Glomerular visceral epithelial cell (primary cell): ENCODE measurements around the gene ZNF598.

ENCODE experiments used
- DNase-seq: peaks from one replicate; pipeline ENCODE4 v3.0.0-alpha.2; 2016; ENCODE audit errors: extremely low spot score

Gene ZNF598

DNA sequence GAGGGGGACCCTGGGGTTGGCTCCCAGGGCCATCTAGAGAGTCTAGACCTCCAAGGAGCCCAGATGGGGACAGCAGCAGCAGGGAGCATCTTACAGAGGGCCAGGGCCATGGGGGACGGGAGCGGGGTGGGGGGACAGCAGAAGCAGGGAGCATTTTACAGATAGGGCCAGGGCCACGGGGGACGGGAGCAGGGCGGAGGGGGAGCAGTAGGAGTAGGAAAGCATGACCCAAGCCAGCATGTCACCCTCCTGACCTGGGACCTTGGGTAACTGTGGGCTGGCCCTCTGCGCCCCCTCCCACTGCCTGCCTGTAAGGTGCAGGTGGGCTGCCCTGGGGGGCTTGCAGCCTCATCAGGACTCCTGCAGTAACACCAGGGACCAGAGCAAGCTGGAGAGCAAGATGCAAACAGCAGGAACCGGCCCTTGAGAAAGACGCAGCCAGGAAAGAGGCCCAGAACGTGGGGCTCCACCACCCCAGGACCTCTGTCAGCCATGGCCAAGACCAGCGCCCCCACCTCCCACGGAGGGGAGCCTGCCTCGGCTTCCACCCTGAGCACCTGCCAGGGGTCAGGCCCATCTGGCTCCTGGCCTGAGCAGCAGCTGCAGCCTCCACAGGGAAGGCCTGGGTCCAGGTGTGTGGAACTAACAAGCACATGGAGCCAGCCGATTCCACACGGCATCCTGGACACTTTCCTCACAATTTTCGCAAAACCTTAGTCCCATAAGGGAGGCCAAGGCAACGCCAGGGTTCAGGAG, 2.4 kb downstream of the ZNF598 start:
- no peak for DNase-seq

DNA sequence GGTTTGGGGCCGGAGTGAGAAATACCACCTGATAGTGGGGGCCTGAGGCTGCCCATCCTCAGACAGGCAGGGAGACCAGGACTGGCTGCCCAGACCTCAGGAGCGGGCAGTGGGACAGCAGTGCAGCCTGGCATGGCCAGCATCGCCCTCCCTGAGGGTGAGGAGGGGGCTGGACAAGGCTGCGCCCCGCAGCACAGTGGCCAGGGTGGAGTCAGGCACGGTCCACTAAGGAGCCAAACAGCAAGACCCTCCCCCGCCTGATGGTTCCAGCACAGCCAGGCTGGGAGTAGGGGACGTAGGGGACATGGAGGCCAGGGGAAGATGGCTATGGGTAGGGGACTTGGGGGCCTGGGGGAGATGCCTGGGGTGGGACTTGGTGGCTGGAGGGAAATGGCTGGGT, 3.3 kb downstream of the ZNF598 start:
- no peak for DNase-seq

DNA sequence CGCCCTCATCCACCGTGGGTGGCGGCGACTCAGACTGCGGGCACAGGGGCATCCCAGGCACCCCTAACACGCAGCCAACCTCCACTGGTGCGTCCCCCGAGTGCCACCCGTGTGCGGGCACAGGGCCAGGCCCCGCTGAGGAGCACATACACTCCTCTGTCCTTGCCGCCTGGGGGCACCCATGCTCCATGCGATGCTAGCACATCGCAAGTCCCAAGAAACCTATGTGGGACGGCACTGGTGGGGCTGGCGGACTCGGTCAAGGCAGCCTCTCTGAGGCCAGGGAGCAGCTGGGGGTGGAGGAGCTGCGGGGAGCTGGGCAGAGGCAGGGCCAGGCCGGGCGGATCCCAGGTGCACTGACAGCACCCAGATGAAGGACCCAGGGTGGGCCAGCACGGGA, 4.0 kb downstream of the ZNF598 start:
- no peak for DNase-seq

DNA sequence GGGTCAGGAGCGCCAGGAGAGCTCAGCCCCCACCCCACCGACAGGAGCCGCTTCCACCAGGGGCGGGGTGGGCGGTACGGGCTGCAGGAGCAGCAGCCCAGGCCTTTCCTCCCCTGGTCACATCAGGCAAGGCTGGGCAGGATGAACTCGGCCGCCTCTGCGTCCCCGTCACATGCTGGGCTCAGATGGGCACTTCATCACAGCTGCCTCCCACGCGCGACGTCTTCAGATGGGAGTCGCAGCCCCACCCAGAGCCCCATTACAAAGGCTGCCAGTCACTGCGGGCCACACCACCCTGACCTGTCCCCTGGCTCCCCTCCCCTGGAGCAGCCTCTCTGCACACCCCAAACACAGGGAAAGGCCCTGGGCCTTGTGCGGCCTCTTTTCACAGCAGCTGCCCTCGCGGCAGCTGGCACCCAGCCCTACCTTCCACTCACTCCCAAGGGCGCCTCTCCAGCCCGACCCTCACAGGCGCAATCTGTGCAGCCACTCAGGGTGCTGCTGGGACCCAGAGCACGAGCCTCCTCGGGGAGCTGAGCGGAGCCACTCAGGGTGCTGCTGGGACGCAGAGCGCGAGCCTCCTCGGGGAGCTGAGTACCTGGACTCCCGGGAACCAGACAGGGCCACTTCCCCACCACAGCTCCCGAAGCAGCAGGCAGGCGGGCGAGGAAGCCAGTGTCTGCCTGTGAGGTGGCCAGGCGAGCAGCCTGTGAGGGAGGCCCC, 4.7 kb downstream of the ZNF598 start:
- DNase-seq, result no peak

DNA sequence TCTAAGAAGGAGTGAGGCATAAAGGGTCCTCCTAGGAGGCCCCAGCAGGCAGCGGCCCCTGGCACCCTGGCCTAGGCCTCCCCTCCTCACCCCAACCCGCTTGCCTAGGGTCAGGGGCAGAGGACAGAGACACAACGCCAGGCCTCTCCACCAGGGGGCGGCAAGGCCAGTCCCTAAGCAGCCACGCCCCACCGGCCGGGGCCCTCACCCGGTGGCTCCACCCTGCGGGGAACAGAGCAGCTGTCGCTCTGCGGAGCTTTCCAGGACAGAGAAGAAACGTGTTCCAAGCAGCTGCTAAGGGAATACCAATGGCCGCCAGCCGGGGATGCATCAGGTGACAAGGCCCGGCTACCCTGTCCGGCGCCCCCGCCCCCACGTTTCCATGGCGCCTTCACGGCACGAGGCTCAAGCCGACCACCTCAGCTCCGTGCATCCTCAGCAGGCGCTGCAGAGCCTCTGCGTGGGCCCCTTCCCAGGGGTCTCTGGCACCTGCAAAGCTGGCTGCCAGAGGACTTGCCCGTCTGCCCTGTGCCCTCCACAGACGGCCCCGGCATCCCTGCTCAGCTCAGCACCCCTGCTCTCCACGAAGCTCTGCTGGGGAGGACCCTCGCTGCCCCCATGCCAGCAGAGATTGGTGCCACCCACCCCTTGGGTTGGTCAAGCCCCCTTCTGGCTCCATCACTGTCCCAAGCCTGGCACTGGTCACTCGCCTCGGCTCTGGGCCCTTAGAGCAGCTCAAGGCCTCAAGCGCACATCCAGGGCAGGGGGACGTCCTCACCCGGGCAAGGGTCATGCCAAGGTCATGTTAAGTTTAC, 5.6 kb downstream of the ZNF598 start:
- peak; percentile 73 for DNase-seq

DNA sequence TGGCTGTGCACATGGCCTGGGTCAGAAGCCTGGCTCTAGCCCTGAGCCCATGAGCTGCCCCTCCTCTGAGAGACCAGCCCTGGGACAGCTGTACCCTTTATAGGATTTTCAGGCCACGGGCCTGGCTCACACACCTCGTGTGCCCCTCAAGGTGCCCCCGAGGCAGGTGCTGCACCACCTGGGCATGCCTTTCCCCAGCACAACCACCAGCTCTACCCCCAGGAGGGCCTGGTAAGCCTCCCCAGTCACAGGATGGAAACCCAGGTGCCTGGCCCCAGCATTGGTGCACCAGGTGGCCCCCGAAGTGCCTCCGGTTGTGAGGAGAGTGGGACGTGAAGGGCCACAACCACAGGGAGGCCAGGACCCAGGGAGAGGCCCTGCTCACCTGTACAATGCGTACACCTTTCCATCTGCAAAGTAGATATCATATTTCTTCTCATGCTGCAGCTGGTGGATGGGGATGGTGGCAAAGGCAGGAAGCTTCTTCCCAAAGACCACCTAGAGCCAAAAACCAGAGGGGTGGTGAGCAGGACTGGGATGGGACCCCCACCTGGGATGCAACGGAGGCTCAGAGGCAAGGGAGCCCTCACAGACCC, 6.3 kb downstream of the ZNF598 start:
- no peak for DNase-seq

DNA sequence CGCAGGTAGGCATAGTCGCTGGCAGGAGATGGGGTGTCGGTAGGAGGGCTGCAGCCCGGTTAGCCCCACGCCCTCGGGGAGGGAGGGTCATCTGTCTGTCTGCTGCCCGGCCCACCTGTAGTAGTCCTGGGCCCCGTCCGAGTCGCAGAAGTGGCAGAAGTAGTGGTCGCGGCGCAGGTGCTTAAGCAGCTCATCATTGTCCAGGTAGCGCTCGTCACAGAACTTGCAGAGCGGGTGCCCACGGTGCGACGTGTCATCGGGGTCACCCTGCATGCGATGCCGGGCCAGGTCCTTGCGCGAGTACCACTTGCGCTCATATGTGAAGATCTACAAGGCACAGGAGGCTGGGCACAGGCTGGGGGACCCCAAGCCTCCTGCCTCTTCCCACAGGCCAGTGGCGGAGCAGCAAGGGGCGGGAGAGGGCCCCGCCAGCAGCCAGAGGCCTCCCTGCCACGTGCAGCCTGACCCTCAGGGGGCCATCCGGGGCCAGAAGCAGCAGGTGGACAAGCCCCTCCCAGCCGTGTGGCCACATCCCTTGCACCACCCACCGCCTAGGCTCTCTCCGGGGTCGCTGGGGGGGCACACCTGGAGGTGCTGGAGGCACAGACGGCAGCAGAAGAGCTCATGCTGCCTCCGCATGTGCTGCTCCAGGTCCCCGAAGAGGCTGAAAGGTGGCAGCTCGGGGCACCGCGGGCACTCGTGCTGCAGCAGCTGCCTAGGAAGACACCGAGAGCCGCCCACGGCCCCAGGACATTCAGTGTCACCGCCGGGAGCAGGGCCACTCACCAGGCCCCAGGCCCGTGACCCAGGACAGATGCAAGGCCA, 7.0 kb downstream of the ZNF598 start:
- DNase-seq, result no peak

DNA sequence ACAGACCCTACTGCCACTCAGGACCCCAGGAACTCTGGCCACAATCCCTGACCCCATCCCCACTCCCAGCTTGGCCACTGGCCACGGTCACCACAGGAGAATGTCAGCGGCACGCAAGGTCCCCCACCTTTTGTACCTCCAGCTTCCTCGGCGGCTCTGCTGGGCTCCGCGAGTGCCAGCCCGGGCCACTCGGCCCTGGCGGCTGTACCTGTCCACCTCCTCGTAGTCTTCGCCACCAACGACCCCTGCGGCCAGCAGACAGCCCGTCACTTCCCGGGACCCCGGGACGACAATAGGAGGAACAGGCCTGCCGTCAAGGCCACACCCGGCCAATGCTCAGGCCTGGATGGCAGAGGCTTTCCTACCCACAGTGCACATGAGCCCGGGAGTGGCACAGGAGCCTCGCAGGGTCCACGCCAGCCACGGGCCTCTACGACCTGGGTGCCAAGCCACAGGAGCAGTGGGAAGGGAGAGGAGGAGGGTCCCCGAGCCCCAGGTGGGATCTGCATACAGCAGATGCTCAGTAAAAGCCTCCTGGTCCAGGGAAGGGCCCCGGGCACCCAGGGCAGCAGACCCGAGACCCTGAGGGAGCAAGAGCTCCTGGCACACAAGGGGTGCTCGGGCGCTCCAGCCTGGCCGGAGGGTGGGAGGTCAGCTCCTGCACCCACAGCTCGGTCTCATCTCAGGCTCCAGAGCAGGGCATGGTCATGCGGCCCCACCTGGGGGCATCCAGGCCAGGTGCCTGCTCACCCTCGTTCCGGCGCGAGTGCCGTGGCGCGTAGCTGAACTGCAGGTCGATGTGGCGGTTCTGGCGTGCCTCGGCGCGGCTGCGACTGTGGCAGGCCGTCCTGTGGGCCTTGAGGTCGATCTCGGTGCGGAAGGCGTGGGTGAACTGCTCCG, 7.9 kb downstream of the ZNF598 start:
- DNase-seq, result no peak

DNA sequence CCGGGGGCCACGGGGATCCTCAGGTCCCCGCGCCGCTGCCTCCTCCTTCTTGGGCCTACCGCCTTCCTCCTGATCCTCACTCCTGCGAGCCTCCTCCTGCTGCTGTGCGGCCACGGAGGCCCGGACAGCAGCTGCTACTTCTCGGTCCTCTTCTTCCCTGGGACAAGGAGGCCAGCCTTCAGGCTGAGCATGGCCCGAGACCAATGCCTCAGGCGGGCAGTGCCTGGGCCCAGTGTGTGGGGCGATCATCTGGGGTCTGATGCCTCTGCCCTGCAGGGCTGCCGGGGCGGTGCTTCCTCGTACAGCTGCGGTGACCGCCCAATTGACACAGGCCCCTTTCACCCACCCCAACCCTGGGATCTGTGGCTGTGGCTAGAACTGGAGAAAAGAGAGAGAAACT, 8.6 kb downstream of the ZNF598 start:
- no peak for DNase-seq

DNA sequence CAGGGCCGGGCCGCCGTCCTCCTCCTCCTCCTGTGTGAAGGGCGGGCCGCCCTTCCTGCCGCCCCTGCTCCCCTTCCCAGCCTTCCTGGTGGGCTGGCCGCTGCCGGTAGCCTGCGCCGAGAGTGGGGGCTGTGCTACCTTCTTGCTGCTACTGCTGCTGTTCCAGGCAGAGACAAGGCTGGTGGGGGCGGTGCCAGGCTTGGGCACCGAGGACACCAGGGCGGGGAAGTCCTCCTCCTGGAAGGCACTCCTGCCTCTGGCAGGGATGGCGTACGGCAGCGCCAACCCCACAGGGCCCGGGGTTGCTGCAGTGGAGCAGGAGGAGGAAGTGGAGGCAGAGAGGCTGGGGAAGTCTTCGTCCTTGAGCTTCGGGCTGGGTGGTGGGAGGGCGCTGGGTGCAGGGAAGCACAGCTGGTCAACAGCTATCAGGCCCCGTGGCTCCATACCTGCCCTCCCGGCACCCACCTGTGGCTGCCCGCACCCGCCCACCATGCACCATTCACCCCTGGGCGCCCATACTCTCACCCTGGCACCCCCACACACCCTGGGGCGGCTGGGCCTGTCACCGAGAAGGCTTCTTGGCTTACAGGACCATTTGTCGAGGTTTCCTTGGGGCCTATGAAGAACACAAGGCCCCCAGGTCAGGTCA, 9.6 kb downstream of the ZNF598 start:
- no peak for DNase-seq

DNA sequence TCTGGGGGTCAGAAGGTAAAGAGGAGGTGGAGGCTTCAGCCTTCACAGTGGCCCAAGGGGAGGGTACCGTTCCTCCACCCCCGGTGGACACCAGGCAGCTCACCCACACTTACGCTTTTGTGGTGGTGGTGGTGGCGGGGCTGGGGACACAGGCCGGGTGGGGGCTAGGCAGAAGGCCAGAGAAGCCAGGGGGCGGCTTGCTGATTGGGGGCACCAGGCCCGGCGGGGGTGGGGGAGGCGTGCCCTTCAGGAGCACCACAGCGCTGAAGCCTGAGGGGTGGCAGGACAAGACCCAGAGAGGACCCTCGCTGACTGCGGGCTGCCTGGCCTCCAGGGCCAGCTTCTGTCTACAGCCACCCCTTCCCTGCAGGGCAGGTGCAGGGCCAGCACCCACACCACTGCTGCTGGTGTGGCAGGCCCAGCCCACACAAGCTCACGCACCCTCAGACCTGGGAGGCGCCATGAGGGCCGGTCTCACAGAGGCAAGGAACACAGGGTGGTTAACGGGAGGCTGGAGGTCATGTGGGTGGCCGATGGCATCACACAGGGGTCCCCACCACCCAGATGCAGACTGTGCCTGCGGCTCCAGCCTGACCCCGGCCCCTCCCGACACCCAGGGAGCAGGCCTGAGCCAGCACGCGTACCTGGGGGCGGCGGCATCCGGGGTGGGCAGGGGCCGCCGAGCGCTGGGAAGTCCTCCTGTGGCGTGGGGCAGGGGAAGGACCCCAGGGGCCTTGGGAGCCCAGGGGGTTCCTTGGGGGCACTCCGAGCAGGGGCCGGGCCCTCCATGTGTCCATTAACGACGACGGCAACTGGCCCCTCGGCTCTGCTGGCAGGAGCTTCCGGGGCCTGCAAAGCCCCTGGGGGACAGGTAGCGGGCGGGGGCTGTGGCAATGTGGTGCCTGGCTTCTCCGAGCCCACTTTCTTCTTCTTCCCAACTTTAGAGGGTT, 10.5 kb downstream of the ZNF598 start:
- no peak for DNase-seq

DNA sequence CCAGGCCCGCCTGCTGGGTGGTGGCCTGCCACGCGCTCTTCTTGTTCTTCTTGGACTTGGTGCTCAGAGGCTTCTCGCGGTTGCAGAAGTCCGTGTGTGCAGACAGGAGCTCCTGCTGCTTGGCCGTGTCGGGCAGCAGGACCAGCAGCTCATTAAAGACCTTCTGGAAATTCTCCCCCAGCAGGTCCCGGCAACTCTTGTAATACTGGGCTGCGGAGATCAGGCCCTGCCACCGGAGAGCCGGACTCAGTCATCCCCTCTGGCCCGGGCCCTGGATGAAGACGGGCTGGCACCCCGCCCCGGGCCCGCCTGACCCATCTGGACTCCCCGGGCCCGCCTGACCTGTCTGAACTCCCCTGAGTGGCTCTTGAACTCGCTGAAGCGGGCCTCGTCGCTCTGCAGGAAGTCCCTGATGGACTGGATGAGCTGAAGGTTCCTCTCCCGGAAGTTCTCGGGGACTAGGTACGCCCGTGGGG, 11.2 kb downstream of the ZNF598 start:
- DNase-seq, result no peak

DNA sequence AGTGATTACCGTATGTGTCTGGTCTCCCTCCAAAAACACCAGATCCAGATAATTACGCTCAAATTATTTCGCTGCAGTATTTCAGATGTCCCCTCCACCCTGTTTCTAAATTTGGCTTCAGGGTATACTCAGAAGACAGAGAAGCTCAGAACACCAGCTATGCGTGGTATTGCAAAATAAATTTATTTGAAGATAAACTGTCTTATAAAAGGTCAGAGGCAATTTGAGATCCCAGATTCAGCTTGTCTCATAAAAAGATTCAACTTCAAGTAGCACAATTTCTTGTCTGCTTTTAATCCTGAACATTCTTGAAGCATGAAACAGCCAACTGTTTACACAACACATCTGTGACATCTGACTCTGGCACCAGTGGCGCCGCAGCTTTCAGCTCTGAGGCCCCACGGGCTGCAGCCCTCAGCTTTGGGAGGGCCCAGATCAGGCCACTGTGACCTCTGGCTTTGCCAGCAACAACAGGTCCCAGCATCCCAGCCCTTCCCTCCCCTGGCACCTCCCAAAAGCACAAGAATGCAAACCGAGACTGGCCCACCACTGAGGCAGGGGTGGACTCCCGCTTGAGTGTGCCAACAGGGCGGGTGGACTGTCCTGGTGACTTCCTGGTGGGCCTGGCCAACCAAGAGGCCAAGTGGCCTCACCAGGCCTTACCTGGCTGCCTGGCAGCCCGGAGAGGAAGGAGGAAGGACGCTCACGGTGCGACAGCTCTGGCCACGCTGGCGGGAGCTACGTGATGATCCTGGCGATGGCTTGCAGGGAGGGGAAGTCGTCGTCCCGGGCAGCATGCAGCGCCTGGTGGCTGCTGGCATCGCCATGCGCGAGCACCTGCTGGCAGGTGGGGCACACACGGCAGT, 11.9 kb downstream of the ZNF598 start:
- no peak for DNase-seq

DNA sequence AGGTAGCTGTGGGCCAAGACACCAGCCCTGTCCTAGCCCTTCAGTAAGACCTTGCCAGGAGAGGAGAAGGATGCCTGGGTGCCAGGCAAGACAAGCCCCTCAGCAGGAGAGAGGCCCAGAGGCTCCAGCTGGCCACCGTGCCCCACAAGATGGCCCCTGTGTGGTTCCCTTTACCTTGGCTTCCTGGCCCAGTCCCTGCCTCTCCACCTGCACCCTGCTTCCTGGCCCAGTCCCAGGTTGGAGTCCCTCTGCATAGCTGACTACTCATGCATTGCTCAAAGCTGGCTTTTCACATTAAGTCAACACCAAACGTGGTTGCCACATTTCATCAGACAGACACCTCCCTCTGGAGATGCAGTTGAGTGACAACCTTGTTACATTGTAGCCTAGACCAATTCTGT, 15.9 kb downstream of the ZNF598 start:
- peak; percentile 69 for DNase-seq

DNA sequence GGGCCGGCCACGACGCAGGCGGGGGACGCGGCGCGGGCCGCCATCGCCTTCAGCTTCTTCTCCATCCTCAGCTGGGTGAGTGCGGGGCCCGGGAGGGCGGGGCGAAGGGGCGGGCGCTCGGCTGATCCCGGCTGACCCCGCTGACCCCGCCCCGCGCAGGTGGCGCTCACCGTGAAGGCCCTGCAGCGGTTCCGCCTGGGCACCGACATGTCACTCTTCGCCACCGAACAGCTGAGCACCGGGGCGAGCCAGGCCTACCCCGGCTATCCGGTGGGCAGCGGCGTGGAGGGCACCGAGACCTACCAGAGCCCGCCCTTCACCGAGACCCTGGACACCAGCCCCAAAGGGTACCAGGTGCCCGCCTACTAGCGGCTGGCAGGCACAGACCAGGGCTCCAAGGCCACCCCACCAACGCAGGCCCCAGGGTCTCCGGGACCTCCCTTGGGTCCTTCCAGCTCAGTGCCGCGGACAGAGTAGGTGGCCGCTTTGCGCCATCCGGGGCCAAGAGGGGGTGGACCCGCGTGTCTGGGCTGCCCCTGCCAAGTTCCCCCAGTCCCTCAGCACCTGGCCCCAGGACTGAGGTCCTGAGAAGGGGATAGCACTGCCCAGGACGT, 16.8 kb downstream of the ZNF598 start:
- DNase-seq, result no peak

DNA sequence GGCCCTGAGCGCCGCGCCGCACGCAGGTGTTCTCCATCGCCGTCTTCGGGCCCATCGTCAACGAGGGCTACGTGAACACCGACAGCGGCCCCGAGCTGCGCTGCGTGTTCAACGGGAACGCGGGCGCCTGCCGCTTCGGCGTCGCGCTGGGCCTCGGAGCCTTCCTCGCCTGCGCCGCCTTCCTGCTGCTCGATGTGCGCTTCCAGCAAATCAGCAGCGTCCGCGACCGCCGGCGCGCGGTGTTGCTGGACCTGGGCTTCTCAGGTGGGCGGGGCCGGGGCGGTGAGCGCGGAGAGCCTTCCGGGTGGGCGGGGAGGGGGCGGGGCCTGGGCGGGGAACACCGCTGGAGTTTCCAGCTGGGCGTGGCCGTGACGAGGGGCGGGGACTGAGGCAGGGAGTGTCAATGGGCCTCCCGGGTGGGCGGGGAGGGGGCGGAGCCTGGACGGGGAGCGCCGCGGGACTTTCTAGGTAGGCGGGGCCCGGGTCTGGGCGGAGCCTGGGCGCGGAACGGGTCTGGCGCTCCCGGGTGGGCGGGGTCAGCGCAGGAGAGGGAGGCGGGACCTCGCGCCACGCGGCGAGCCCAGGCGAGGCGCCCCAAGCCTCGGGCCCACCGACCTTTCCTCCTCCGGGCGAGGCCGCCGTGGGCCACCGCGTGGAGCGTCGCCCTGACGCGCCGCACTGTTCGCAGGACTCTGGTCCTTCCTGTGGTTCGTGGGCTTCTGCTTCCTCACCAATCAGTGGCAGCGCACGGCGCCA, 17.5 kb downstream of the ZNF598 start:
- DNase-seq, result peak; percentile 68
